Stimulated activated CD4-positive, alpha-beta T cell treated with anti-CD3 and anti-CD28 coated beads, Interleukin-15, amount 100 ng/mL, for 1 hour (primary cell): ENCODE results near the gene HDAC2.
"Not testable (repeated sequence)": the region's sequence is repeated elsewhere in the genome, so short reads cannot be mapped to it uniquely, and the experiment has no call there.

Source experiments
- DNase-seq, 2 donors: peaks; one replicate each; pipeline ENCODE4 v3.0.0-alpha.2; 2020; ENCODE audit warnings: low read depth in 1 of 2, low spot score in 1 of 2

Gene HDAC2

DNA sequence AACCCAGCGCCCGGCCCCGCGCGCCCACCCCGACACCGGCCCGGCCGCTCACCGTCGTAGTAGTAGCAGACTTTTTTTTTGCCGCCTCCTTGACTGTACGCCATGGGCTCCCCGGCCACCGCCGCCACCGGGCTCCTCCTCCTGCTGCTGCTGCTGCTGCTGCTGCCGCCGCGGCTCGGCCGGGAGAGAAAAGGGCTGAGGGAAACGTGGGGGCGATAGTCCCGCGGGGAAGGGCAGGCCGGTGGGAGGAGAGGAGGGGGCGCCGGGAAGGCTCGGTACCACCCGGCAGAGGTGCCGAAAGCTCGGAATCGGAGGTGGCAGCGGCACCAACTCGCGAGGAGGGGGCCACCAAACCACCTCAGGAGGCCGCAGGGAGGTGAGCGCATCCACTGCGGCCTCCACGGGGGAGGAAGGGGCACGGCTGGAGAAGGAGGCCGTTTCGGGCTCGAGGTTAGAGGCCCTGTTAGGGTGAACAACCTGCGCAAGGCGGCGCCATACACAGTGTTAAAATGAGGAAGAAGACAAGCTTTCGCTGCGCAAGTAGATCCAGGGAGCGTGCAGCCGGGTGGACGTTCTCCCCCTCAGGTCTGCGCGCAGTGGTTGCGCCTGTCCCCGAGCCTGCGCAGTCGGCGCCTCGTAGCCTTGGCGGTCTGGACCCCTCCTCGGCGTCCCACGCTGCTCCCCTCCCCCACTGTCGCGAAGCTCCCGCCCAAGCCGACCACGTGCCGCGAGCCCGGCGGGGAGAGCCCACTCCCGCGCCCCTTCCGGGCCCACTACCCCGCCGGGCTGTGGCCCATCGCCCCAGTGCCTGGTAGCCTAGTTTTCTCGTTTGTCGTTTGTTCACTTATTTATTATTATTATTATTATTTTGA is at the start of gene HDAC2:
TSS of gene HDAC2 (minus strand) at position 344 of the 872 bp plus-strand sequence. CDS start at position 104, 240 bp downstream.
- DNase-seq = peak; percentile 74 to 85

DNA sequence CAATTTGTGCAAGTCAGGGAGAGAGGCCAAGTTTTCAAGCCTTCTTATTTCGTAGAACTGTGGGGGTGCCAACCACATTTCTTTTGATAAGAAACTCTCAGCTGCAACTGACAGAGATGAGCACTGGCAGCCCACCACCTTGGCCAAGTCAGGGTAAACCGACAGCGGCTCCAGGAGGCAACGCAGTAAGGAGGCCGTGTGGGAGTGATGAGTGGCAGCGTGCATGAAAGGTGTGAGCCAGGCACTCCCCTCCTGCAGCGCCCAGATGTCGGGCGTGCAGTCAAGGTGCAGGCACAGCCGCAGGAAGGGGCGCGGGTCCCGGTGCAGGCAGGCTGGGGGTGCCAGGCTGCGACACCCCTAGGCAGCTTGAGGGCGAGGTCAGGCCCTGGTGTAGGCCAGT is 49.2 kb upstream of the HDAC2 start:
- no peak for DNase-seq

DNA sequence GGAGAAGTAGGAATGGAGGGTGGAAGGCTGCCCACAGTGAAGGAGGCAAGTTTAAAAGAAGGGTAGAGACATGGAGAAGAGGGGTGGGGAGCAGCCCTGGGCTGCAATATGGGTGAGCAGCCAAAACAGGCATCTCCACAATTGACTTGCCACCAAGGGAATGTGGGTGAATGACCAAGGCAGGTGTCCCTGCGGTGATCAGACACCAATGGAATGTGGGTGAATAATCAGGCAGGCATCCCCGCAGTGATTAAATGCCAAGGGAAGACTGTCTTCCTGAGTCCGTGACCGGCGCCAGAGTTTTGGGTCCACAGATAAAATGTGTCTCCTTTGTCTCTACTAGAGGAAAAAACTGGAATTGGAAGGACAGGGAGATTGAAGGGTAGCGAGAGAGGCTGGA is 46.2 kb upstream of the HDAC2 start:
- not testable (repeated sequence) for DNase-seq

DNA sequence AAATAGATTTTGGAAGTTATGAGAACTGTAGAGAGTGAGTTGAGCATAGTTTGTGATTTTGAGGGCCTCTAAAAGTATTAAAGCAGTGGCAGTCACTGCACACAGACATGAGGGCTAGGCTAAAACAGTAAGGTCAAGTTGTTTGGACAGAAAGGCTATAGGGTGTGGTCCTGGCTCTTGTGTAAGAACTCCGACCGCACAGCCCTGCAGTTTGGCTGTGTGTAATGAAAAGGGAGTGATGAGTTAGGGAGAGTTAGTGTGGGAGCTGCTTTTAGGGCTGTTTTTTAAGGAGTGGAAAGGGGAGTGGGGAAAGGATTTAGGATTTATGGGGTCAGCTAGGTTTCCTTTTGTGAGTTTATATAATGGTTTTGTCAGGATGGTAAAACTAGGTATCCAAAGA is 43.2 kb upstream of the HDAC2 start:
- not testable (repeated sequence) for DNase-seq

DNA sequence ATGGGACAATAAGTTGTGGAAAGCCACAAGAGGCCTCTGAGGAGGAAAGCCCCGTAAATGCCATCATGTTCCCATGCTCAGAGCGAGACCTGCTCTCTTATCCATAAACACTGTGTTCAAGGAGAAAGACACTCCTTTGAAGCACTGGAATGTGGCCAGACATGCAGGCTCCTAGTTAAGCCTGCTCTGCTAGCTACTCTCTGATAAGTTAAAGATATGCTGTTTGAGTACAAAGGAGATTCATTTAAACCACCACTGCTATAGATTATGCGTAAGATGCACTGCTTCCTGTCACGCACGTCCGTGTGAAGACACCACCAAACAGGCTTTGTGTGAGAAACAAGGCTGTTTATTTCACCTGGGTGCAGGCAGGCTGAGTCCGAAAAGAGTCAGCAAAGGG is 40.5 kb upstream of the HDAC2 start:
- DNase-seq = not testable (repeated sequence)

DNA sequence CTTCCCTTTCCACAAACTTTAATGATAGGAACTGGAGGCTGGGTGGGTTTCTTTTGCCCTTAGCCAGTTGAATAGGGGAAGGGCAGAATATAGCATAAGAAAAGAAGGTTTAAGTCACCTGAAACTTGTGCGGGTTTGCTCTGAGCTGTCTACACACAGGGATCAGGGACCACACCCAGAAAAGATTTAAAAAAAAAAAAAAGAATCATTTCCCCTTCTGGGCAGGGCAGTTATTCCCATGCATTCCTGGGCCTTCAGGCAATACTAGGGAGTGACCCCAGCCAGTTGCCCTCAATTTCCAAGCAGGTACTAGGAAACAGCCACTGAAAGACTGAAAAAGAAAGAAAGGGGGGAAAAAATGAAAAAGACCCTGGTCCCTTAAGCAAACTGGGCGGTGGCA is 39.6 kb upstream of the HDAC2 start:
- DNase-seq = no peak

DNA sequence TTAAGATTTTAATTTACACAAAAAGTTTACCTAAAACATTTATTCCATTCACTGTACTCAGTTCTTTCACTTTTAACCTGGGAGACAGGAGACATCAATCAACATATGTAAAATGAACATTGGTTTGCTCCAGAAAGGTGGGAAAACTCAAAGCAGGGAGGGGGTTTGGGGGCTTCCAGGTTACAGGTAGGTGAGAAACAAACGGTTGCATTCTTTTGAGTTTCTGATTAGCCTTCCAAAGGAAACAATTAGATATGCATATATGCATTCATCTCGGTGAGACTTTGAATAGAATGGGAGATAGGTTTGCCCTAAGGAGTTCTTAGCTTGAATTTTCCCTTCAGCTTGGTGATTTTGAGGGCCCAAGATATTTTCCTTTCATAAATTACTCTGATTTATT is 38.2 kb upstream of the HDAC2 start:
- DNase-seq = no peak

DNA sequence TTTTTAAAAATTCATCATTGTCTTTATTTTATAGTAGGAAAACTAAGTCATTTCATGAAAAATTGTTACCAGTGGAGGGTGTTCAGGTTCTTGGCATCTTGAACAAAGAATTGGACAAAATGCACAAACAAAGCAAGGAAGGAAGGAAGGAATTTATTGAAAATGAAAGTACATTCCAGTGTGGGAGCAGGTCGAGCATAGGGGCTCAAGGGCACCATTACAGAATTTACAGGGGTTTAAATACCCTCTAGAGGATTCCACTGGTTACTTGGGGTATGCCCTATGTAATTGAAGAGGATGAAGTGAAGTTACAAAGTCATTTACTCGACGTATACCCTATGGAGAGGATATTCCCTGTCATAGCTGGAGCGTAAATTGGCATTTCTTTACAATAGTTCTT is 37.4 kb upstream of the HDAC2 start:
- DNase-seq = no peak

DNA sequence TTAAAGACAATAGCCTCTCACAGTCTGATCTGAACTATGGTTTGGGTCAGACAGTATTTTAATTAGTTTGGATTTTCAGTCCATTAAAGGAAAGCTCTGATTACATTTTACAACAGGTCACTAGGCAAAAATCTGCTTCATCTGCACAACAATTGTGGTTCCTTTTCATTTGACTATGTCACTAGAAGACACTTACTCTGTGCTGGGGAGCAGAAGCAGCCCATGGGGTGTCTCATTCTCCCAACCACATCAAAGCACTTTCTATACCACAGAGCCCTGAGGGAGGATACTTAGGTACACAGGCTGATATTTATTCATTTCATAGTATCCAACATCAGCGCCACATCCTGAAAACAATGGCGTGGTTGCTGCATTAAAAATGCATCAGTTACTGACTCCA is 36.6 kb upstream of the HDAC2 start:
- no peak for DNase-seq

DNA sequence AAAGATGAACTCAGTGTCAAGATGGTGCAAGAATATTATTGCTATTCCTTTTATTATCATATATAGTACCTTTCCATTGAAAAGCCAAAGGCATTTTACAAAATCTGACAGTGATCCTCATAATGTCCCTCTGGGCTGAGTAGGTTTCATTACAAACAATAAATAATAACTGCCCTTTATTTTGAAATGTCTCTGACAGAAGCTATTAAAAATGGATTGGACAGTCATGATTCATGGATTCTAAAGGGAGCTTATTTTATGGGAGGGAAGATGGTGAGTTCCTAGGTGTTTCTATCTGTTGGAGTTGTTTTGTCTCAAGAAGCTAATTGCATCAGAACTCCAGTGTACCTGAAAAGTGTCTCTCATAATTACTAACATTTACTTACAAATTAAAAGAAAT is 30.4 kb upstream of the HDAC2 start:
- no peak for DNase-seq

DNA sequence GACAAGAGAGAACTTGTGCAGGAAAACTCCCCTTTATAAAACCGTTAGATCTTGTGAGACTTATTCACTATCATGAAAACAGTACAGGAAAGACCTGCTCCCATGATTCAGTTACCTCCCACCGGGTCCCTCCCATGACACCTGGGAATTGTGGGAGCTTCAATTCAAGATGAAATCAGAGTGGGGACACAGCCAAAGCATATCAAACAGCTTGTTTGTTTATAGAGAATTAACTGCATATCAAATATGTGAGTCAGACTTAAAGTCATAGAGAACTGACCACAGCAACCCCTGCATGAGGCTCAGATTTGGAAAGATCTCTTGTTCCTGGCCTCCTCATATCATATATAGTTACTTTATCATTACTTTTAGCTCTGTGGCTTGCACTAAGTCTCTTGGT is 29.1 kb upstream of the HDAC2 start:
- DNase-seq = no peak

DNA sequence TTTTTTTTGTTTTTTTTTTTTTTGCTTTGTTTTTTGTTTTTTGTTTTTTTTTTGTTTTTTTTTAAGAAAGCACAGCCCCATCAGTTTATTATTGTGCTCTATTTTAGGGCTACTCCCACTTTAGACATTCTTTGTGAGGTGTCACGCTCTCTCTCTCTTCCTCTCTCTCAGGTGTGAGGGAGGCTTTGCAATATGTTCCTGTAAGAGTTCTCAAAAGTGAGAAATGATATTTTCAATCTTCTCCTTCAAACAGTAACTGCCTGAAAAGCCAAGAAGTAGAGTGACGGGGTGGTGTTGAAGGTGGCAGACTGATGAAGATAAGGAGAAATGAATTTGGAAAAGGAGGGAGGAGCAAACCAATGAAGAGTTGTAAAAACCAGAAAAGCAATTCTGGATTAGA is 28.3 kb upstream of the HDAC2 start:
- DNase-seq = no peak

DNA sequence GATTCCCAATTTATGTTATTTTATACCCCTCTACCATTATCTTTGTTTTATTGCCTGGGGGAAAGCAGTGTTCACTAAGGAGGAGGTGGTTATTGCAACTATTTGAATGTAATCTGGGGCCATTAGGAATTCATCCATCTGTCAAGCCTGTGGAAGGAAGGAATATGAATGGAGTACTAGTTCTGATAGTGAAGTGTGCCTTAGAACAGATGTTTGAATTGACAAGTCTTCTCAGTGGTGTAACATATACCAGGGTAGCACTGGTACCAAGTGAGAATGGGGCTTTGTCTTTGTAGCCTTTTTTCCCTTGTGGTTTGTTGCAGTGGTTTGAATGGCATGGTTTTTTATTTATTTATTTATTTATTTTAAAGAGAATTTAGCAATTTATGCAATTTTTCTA is 27.9 kb upstream of the HDAC2 start:
- DNase-seq = no peak

DNA sequence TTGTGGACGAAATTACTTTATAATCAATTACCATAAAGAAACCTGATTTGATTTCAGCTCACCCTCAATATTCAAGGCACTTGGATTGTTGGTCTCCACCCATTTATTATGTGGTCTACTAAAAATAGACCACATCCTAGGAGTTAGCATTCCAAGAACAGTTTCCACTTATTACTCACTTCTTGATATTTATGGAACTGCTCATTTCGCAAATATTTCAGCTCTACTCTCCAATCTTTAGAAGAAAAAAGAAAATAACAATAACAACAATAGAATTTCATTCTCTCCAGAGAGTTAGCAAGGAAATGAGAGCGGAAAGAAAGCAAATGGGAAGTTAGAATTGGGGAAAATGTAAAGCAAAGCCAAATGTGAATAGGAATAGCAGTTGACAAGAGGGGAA is 26.2 kb upstream of the HDAC2 start:
- no peak for DNase-seq

DNA sequence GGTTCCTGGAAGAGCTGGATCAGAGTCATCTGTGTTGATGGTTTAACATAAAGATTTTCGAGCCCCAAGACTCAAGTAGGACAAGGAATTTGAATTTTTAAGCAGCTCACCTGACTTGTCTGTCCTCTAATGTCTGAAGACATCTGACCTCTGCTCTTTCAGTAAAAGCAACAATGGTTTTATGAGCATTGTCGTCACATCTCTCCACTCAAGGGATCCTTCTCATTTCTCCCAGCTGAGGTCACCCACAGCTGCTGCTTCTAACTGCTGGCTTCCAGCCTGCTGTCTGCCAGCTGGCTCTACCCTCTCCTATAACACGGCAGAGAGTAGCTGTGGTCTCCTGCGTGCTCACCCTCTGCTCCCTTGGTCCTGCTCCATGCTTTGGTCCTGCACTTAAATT is 24.7 kb upstream of the HDAC2 start:
- DNase-seq = no peak

DNA sequence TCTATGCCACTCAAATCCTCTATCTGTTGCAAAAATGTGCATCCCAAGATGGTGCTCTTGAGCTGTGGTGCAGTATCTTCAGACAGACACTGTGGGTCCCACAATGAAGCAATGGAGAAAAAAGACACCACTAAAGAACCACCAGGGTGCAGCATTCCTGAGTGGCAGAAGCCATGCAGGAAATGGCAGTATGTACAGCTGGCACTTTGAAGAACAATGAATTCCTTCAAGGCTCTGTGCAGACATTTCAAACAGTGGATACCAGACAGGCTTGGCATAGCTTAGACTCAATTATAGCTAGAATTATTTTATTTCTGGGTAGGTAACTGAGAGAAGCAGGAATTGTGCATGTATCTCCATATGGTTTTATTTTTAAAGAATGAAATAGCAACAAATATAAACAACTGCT is 24.0 kb upstream of the HDAC2 start:
- no peak for DNase-seq

DNA sequence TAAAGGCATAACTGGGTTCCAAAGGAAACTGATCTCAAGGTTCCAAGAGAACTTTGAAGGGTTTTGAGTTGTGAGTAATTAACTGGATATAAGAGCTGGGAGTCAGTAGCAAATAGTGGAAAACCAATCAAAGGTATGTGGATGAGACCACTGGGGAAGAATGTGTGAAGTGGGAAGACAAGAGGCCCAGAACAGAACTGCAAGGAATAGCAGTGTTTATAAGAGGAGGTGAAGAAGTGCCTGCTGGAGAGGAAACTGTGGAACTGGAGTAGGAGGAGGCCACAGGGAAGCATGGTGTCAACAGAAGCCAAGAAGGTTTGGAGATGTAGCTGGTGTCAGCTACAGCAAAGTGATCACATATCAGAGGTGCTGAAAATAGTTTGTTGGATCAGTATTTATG is 18.7 kb upstream of the HDAC2 start:
- DNase-seq = no peak

DNA sequence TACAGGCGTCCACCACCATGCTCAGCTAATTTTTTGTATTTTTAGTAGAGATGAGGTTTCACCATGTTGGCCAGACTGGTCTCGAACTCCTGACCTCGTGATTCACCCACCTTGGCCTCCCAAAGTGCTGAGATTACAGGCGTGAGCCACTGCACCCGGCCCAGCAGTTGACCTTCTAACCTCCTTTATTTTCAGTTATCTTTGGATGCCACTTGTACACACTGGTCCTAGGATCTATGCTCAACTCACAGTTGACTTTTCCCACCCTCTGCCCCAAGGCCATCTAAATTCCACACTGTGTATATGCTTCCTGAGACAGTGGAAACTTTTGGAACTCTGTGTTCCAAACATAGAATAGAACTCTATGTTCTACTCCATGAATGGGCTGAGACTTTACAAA is 11.7 kb upstream of the HDAC2 start:
- not testable (repeated sequence) for DNase-seq

DNA sequence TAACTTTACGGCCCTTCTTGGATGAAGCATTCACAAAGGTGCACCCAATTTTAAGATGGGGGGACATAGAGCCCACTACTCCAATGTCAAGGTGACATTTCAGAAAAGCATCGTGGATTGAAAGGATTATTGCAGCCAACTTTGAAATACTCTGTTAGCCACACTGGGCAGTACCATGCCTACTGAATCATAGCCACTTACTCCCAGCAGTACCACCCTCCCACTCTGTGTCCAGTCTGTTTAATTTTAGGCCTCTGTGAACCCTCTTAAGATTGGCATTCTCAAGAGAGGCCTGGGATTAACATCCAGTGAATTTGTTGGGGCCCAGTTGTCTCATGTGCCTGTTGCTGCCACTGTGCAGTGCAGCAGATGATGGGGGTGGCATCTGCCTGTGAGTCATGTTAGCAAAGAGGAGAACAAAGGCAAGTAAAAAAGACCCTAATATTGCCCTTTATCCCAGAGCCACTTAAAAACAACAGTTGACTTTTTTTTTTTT is 11.2 kb upstream of the HDAC2 start:
- DNase-seq = no peak

DNA sequence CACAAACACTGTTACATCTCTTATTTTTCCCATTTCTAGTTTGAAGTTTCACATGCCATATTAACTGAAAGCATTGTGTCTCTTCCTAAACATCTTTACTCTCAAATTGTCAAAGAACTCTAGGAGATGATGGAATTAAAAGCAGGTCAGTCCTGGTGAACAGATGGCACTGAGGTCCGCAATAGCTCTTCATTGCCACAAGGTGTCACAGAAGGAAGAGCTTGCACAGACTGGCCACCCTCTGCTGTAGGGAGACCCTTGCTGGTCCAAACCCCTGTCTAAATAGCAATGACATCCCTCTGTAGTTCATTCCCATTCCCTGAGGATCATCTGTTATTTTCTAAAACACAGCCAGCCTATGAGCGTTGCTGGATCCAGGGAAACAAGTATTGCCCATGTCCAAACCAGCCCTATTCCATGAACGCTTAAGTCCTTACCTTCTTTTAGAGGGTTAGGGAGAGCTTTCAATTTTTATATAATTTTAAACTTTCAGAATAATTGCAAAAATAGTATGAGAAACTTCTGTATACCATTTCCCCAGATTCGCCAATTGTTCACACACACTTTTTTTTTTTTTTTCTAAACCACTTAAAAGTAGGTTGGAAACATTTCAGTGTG is 10.1 kb upstream of the HDAC2 start:
- no peak for DNase-seq

DNA sequence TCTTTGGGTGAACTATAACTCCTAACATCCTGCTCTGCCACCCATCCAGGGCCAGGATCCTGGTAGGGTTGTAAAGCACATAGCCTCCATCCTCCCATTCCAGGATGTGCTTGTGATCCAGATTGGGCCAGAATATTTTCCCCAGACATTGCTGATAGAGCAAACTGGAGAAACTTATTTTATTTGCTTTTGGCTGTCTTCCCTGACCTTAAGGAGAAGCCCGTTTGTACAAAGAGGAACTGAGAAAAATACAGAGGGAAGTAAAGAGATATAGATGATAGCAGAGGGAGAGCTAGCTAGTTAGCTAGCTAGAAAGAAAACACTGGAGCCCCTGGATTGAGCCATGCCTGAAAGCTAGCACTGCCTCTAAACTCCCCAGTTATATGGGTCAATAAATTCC is 9.0 kb upstream of the HDAC2 start:
- no peak for DNase-seq

DNA sequence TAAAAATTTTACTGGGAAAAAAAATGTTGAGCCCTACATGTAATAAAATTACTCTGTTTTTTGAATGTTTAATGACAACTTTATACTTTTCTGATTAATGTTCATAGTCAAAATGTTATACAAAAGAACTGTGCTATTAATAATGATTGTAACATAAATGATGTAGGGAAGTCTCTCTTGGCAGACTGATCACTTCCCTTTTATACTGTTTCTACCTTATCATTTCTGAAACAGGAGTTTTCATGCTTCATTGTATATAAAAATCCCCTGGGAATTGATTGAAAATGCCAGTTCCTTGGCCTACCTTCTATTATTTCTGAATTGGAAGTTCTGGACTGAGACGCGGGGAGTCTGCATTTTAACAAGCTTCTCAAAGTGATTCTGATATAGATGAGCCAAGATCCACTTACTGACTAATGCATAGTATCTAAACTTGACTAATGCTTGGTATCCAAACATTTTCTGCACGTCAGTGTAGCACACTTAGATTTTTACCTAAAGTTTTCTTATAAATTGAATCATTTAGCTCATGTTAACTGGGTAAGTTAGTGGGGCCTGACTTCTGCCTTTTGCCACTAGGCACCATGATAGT is 7.2 kb upstream of the HDAC2 start:
- DNase-seq = no peak
